Stimulated activated CD4-positive, alpha-beta T cell treated with anti-CD3 and anti-CD28 coated beads, TNF-alpha, amount 100 ng/mL, for 1 hour (primary cell): Measurements from ENCODE around the gene MTFR2.

ENCODE experiments used
- DNase-seq, 3 donors: peaks; one replicate each; pipeline ENCODE4 v3.0.0-alpha.2; 2020; ENCODE audit warnings: low read depth in 3 of 3, low spot score in 1 of 3

The MTFR2 gene

GRCh38 chr6:136249811-136250685 lies at the start of gene MTFR2:
Gene MTFR2 (minus strand): TSS chr6:136250311. CDS start chr6:136249099, 1,212 bp downstream.
- DNase-seq: peak; percentile 67 to 85 (median 80)

GRCh38 chr6:136294621-136295020 lies 44.5 kb upstream of the MTFR2 start:
- DNase-seq: no peak

DNA sequence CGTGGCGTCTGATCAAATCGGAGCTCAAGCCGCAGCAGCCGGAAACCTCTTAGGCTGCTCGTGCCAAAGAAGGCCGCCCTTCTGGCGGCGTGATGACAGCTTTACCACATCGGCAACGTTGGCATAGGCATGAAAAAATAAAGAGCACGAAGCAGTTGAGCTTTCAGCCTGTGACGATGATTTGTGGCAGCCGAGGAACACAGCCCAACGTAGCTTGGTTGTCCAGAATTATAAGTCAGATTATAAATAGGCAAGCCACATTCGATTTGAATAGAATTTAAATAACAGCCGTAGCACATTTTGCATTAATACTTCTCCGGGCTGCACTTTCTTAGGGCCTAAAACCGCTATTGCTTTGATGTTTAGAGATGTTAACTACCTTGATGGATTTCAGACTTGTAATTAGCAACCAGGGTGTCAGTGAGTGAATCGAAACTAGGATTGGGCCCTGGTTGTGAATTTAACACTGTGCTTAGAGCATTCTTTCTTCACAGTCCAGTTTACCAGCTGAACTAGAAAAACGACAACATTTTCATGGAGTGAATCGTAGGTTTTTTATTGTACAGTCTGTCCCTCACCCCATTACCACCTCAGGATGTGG lies 40.4 kb upstream of the MTFR2 start:
- DNase-seq: peak; percentile 41 to 70 (median 68)

DNA sequence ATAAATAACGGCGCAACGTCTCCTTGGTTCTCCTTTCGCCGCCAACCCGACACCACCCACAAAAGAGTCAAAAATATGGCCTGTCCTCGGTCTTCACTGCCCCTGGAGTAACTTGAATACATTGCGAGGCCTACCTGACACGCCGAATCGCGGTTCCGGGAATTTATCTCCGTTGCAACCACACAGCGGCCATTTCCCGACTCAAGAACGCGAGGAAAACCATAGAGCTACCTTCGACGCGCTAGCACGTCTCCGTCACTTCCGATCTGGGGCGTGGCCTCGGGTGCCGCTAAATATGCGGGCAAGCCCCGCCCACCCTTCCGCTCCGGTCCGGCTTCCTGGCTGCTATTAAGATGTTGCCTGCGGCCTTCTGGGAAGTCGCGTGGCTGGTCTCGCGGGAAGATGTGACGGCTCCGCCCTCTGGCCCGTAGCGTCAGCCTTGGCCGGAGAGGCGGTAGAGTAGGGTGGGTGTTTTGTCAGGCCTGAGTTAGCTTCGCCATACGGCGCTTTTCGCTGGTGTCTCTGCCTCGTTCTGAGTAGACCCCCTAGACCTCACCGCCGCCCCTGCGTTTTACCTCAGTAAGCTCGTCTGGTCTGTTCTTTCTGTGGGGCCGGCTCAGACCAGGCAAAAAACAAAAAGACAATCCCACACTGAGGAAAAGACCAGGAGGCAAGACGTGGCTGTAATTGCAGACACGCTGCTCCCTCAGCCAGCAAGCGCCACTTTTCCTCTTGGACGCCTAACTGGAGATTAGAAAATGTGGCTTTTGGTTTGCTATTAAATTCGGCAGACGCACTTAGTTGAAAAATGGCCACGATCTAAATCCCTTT lies 39.7 kb upstream of the MTFR2 start, which contains the start of gene BCLAF1:
BCLAF1 (minus strand) TSS at position 268 of the 831 bp plus-strand sequence. CDS start 9,980 bp downstream, outside the sequence.
- DNase-seq: peak; percentile 98 to 99 (median 98)

DNA sequence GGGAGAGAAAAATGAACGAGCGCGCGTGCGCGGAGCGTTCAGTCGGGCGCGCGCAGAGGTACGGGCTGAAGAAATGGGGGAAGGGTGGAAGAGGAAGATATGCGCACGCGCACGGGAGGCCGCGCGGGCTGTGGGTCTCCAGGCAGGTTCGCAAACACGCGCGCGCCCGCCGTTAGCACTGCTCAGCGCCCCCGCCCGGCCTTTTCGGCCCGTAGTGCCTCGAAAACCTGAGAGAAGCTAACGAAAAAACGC lies 39.1 kb upstream of the MTFR2 start:
- DNase-seq: peak; percentile 84 to 87 (median 86)

DNA sequence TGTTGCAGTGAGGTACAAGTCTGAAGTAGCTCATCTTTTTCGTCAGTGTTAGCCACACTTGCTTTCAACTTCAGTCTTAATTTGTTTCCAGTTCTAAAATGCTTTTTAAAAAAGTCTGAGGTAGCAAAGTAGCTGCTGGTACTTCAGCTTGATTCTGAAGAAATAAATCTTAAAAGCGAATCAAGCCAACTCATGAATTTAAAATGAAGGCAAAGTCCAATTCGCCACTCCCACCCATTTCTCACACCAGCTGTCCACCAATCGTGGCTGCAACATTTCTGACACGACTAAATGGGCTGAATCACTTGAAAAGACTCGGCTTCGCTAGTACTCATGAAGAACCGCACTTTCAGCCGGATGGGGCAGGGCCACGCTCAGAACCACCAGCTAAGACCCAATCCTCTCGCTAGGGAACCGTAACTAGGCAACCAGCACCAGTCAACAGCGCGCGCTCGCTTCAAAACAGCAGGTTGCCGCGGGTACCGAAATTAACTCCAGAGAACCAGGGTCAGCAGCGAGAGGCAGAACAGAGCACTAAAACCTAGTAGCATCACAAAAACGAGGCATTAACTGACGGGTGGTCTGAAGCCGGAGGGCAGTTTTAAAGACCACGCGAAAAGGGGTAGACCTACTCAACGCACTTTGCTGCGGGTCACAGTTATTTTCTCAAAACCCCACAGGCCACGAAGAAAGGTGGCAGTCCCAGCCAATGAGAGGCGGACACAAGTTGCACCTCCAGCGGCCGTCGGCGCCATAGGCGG lies 38.6 kb upstream of the MTFR2 start:
- DNase-seq: peak; percentile 54 to 75 (median 71)

GRCh38 chr6:136284909-136285308 lies 34.8 kb upstream of the MTFR2 start:
- no peak for DNase-seq

- DNase-seq: no peak
These were observed 32.8 kb upstream of the MTFR2 start for GRCh38 chr6:136282906-136283305.

- DNase-seq: no peak
These were observed 30.0 kb upstream of the MTFR2 start for GRCh38 chr6:136280032-136280609.

- no peak for DNase-seq
These were observed 24.0 kb upstream of the MTFR2 start for GRCh38 chr6:136274062-136274461.

DNA sequence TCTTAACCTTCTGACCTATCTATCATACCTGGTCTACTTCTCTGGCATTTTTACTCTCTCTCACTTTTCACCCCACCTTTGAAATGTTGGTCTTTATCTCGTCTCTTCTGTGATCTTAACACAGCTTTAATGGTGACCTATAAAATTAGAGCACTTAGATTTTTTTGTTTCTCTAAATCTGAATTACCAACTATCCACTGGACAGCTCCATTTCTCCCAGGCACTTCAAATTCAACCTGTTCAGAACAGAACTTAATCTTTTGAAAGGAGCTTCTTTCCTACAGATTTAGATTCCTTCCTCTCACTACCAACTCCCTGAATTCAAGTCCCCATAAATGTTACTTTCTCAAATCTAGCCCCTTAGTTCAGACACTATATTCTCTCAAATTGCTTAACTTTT lies 15.0 kb upstream of the MTFR2 start:
- DNase-seq: no peak

- no peak for DNase-seq
These were observed 12.8 kb upstream of the MTFR2 start for GRCh38 chr6:136262940-136263339.

GRCh38 chr6:136254851-136255466 lies 4.8 kb upstream of the MTFR2 start:
- DNase-seq: no peak

GRCh38 chr6:136253734-136254133 lies 3.6 kb upstream of the MTFR2 start:
- no peak for DNase-seq

GRCh38 chr6:136252441-136252840 lies 2.3 kb upstream of the MTFR2 start:
- DNase-seq: no peak

GRCh38 chr6:136251394-136251793 lies 1.3 kb upstream of the MTFR2 start:
- no peak for DNase-seq

GRCh38 chr6:136250686-136251008 lies 536 bp upstream of the MTFR2 start:
- no peak for DNase-seq

- DNase-seq: no peak
These were observed 775 bp downstream of the MTFR2 start for GRCh38 chr6:136249336-136249735.

DNA sequence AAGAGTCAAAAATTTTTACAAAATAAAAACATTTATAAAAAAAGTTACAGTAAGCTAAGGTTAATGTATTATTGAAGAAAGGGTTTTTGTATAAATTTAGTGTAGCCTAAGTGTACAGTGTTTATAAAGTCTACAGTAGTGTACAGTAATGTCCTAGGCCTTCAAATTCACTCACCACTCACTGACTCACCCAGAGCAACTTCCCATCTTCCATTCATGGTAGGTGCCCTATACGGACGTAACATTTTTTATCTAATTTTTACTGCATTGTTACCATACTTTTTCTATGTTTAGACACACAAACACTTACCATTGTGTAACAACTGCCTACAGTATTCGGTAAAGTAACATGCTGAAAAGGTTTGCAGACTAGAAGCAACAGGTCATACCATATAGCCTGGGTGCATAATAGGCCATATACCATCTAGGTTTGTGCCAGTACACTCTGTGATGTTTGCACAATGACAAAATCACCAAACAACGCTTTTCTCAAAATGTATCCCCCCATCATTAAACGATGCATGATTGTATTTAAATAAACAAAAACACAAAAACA lies 6.0 kb downstream of the MTFR2 start:
- DNase-seq: no peak
